Esophagus squamous epithelium (tissue), 5 donors: ENCODE results near the gene SPINK1. TPM values are rescaled to one million over a fixed set of nuclear protein-coding genes. Genes with fewer than 3 reads are reported as not detected.

ENCODE experiments used
- DNase-seq: peaks from one replicate; lab custom pipeline; 2025; lab: John Stamatoyannopoulos, UW
- H3K27ac ChIP-seq, 4 donors: fragments of 200-600 bp; sonication (generic); one replicate each; pipeline ENCODE4 v1.5.1; 2016 to 2019; ENCODE audit warnings: mild to moderate bottlenecking in 1 of 4
- H3K27me3 ChIP-seq, 4 donors: fragments of 200-600 bp; sonication (generic); 1 replicate in 3 of 4; 2 replicates in 1 of 4; pipeline versions ENCODE4 v1.5.1 to v1.6.0; 2017 to 2021; ENCODE audit warnings: antibody characterized with exemption in 1 of 4
- H3K36me3 ChIP-seq, 3 donors: fragments of 200-600 bp; sonication (generic); one replicate each; pipeline ENCODE4 v1.5.1; 2016 to 2019
- H3K4me1 ChIP-seq, 3 donors: fragments of 200-600 bp; sonication (generic); one replicate each; pipeline ENCODE4 v1.5.1; 2017 to 2019
- H3K4me3 ChIP-seq, 4 donors: fragments of 200-600 bp; sonication (generic); 1 replicate in 3 of 4; 2 replicates in 1 of 4; pipeline ENCODE4 v1.5.1; 2016 to 2019; ENCODE audit warnings: mild to moderate bottlenecking in 2 of 4, moderate library complexity in 1 of 4
- H3K9me3 ChIP-seq, 3 donors: fragments of 200-600 bp; sonication (generic); one replicate each; pipeline ENCODE4 v1.5.1; 2016 to 2019
- POLR2A ChIP-seq, 4 donors: fragments of 450-650 bp; IDR thresholded peaks; one replicate each; pipeline ENCODE4 v1.6.1; 2017; ENCODE audit warnings: antibody characterized with exemption in 4 of 4, mild to moderate bottlenecking in 4 of 4, moderate library complexity in 3 of 4
- WGBS, 2 donors: methylation state at CpG; one replicate each; pipeline ENCODE4 v1.1.5; 2018; 5-methylcytosine and 5-hydroxymethylcytosine counted together
- intact Hi-C: fragments of 100-400 bp; cut with DNase I; formaldehyde crosslinking; loops from one replicate; pipeline ENCODE4 v1.15.0; 2022
- total RNA-seq, 4 donors: library from RNA; depleted of rRNA; stranded (reverse); fragments of >200 nt; gene quantifications; one replicate each; pipeline ENCODE4 v1.1.0, GENCODE V29; 2016
- TF ChIP-seq, protein P1 (sequence below), 6 experiments: fragments of 450-650 bp in 4 of 6; fragments of 200-600 bp in 2 of 6; sonication (generic) in 2 of 6; IDR thresholded peaks; one replicate each; pipeline ENCODE4 v1.5.1; 2016 to 2019; ENCODE audit warnings: antibody characterized with exemption in 6 of 6, mild to moderate bottlenecking in 4 of 6, moderate library complexity in 4 of 6
- donor health status: DM: yes; HTN: yes; CAD: no.

SPINK1 gene
- total RNA-seq, 4 donors from 2014 or later = not detected

DNA sequence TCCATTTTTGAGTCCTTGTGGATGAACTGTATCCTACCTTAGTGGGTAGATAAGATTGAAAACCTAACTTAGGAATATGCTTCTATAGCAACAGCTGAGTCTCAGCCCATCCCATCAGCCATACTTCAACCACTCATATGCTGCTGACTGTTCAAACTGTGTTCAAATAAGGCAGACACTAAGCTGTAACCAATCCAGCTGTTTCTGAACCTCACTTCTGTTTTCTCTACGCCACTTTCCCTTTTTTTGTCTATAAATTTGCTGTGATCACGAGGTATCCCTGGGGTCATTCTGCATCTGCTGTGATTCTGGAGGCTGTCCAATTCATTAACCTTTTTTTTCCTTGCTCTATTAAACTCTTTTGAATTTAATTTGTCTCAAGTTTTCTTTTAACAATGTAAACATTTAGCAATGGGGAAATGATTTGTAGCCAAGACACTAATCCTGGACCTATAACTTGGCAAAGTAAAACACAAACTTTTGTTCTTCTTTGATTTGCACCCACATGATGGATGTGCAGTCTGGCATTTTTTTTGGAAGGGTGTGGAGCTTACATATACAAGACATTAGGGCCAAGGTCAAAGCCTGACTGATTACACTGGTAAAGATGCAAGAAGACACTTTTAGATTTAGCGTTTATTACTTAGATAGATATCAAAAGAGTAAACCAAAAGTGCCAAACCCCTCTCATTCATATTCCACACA lies 32.1 kb upstream of the SPINK1 start:
- Histone ChIP-seq H3K4me3 (no peak overlapping the region), H3K27me3 (no peaks in the 10 kb centered on the region), H3K4me1 (peaks cover 0 to 24% (median 6%) of the 10 kb centered on the region in 3 donors), H3K36me3 (no peaks in the 10 kb centered on the region), H3K27ac (peak overlapping the region in 2 of 4 donors; percentile 23 to 52), H3K9me3 (no peaks in the 10 kb centered on the region)
- intact Hi-C loops = no loop called here
- no peak for TF ChIP-seq POLR2A (IDR thresholded peaks at IDR 0.05)
- TF ChIP-seq, protein P1, sequence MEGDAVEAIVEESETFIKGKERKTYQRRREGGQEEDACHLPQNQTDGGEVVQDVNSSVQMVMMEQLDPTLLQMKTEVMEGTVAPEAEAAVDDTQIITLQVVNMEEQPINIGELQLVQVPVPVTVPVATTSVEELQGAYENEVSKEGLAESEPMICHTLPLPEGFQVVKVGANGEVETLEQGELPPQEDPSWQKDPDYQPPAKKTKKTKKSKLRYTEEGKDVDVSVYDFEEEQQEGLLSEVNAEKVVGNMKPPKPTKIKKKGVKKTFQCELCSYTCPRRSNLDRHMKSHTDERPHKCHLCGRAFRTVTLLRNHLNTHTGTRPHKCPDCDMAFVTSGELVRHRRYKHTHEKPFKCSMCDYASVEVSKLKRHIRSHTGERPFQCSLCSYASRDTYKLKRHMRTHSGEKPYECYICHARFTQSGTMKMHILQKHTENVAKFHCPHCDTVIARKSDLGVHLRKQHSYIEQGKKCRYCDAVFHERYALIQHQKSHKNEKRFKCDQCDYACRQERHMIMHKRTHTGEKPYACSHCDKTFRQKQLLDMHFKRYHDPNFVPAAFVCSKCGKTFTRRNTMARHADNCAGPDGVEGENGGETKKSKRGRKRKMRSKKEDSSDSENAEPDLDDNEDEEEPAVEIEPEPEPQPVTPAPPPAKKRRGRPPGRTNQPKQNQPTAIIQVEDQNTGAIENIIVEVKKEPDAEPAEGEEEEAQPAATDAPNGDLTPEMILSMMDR (IDR thresholded peaks at IDR 0.05) = no peak
- 10 to 19% methylated on average over 3 of the region's 3 CpGs for WGBS, 2 donors
- no peak for DNase-seq

DNA sequence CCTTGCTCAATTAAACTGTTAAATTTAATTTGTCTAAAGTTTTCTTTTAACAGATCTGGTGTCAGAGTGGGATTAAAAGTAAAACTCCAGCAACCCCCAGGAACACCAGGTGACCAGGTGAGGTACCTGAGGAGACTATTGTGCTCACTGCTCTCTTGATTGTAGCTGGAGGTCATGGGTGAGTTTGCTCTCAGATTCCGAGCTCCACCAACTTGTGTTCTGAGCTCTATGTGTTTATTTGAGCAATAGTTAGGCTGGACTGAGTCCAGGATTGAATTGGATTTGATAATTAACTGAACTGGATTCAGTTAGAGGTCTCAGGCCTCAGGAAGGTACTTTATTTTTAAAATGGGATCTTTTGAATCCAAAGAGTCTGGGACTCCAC lies 29.2 kb upstream of the SPINK1 start:
- 69 to 83% methylated on average over 1 of the region's 1 CpG for WGBS, 2 donors
- Histone ChIP-seq H3K36me3 (no peaks in the 10 kb centered on the region), H3K4me1 (peaks cover 0 to 24% (median 6%) of the 10 kb centered on the region in 3 donors), H3K9me3 (no peaks in the 10 kb centered on the region), H3K27me3 (no peaks in the 10 kb centered on the region), H3K4me3 (no peak overlapping the region), H3K27ac (no peak overlapping the region)
- no peak for TF ChIP-seq POLR2A (IDR thresholded peaks at IDR 0.05)
- TF ChIP-seq, protein P1 (IDR thresholded peaks at IDR 0.05) = no peak
- DNase-seq = no peak
- intact Hi-C loops = no loop called here

DNA sequence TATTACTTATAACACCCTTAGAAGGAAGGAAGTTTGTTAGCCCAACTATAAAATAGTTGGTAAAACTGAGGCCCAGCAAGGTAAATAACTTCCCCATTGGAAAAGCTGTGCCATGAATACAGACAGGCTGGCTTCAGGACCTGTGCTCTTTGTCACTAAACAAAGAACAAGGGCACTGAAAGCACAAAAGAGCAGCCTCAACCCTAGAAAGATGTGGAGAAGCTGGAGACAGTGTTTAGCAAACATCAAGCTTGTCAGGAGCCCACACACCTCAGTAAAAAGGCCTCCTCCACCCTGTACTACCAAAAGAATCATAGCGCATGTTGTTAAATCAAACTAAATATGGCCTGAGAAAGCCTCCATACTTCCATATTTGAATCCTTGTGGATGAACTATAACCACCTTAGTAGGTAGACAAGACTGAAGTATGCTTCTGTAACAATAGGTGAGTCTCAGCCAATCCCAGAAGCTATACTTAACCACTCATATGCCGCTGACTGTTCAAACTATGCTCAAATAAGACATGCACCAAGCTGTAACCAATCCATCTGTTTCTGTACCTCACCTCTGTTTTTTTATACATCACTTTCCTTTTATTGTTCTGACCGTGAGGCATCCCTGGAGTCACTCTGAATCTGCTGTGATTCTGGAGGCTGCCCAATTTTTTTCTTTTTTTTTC lies 28.6 kb upstream of the SPINK1 start:
- no peak overlapping the region for H3K4me3 ChIP-seq
- 75 to 81% methylated on average over 3 of the region's 3 CpGs for WGBS, 2 donors
- H3K27me3 ChIP-seq = no peaks in the 10 kb centered on the region
- H3K4me1 ChIP-seq = peaks cover 0 to 24% (median 6%) of the 10 kb centered on the region in 3 donors
- intact Hi-C loops = loop anchor here (10.0 kb wide), 1 partner anchor 75 kb away; no protein-coding TSS in a partner anchor
- TF ChIP-seq, protein P1 (IDR thresholded peaks at IDR 0.05) = no peak
- TF ChIP-seq POLR2A (IDR thresholded peaks at IDR 0.05) = no peak
- H3K9me3 ChIP-seq = no peaks in the 10 kb centered on the region
- H3K36me3 ChIP-seq = no peaks in the 10 kb centered on the region
- no peak overlapping the region for H3K27ac ChIP-seq
- DNase-seq = no peak

DNA sequence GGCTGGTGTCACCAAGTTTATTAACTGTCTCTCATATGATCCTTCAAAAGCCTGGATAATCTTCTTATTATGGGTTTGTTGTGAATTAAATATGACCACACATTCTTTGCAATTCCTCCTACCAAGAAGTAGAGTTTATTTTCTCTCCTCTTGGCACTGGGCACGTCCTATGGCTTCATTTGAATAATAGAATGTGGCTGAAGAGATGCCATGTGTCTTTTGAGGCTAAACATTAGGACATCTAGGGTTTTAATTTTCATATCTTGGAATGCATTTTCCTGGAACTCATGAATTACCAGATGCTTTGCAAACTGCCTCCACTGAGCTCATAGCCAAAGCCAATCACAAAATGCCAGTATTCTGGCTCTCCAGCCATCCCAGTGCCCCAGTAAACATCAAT lies 27.1 kb upstream of the SPINK1 start:
- Histone ChIP-seq H3K4me1 (peaks cover 0 to 8% (median 0%) of the 10 kb centered on the region in 3 donors), H3K27me3 (no peaks in the 10 kb centered on the region), H3K36me3 (no peaks in the 10 kb centered on the region), H3K27ac (no peak overlapping the region), H3K4me3 (no peak overlapping the region), H3K9me3 (no peaks in the 10 kb centered on the region)
- intact Hi-C loops = loop anchor here (10.0 kb wide), 1 partner anchor 76 kb away; no protein-coding TSS in a partner anchor
- no peak for TF ChIP-seq POLR2A (IDR thresholded peaks at IDR 0.05)
- TF ChIP-seq, protein P1 (IDR thresholded peaks at IDR 0.05) = no peak
- WGBS, 2 donors = 35 to 68% methylated on average over 1 of the region's 1 CpG
- no peak for DNase-seq
